ENCODE results near the gene LCN1.

LCN1 gene

GRCh38 chr9:135489188-135489906 is 31.9 kb upstream of the LCN1 start:
- no peak for TF ChIP-seq CTCF (IDR thresholded peaks at IDR 0.05)
- H3K4me3 ChIP-seq = no peak overlapping the region
- no peak for DNase-seq (ENCODE audit: low spot score)
- no peak overlapping the region for H3K27ac ChIP-seq

GRCh38 chr9:135490166-135490870 is 30.9 kb upstream of the LCN1 start:
- H3K4me3 ChIP-seq = no peak overlapping the region
- H3K27ac ChIP-seq = no peak overlapping the region
- no peak for DNase-seq (ENCODE audit: low spot score)
- TF ChIP-seq CTCF (IDR thresholded peaks at IDR 0.05) = no peak

- TF ChIP-seq CTCF (IDR thresholded peaks at IDR 0.05) = no peak
- H3K27ac ChIP-seq = no peak overlapping the region
- DNase-seq (ENCODE audit: low spot score) = no peak
- H3K4me3 ChIP-seq = no peak overlapping the region
Measured at GRCh38 chr9:135490980-135491464, 30.2 kb upstream of the LCN1 start.

- Histone ChIP-seq H3K4me3 (no peak overlapping the region), H3K27ac (no peak overlapping the region)
- no peak for TF ChIP-seq CTCF (IDR thresholded peaks at IDR 0.05)
- no peak for DNase-seq (ENCODE audit: low spot score)
Measured at GRCh38 chr9:135491764-135492163, 29.5 kb upstream of the LCN1 start.

GRCh38 chr9:135492886-135493669 is 28.2 kb upstream of the LCN1 start:
- no peak for DNase-seq (ENCODE audit: low spot score)
- no peak for TF ChIP-seq CTCF (IDR thresholded peaks at IDR 0.05)
- Histone ChIP-seq H3K4me3 (no peak overlapping the region), H3K27ac (no peak overlapping the region)

GRCh38 chr9:135494791-135495559 is 26.3 kb upstream of the LCN1 start:
- H3K4me3 ChIP-seq = no peak overlapping the region
- TF ChIP-seq CTCF (IDR thresholded peaks at IDR 0.05) = no peak
- H3K27ac ChIP-seq = no peak overlapping the region
- DNase-seq (ENCODE audit: low spot score) = no peak

Measured in coronary artery (tissue), 2 donors.